Activated gamma-delta T cell treated with anti-CD3 and anti-CD28 coated beads, Interleukin-2, amount 50 U/mL, for 16 hours (primary cell): ENCODE data around the gene RNF43.

Experiments used
- DNase-seq: peaks from one replicate; pipeline ENCODE4 v3.0.0-alpha.2; 2020; ENCODE audit warnings: low read depth

Gene RNF43

DNA sequence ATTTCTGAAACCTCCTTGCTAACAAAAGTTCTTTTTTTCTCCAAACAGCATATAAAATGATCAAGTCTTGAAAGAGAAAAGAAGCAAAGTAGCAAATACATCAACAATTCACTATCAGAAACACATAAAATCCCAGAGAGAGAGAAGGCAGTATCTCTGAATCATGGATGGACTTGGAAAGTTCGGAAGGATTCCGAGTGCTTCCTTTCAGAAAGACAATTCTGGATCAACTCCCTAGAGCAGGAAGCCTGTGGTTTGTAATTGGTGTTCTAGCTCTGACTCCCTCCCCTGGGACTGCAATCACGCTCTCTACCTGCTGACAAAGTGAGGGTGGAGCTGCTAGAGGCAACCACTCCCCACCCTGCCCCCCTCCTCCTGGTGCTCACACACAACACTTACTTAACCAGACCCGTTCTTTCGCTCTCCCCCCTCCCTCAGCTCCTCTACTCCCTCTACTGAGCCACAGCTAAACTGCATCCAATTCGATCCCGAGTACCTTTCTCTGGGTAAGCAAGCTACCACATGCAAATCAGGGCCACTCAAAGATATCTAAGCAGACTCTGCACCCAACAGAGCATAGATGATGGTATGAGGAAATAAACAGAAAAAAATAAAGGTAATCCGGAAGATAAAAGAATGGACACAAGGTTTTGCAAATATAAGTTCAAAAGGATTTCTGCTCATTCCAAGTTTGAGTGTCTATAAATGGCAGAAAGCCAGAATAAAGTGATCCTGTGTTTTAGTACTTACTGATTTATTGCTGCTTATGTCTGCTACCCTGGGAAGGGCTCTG, at the start of gene RNF43:
Gene RNF43 (minus strand): TSS at position 235 of the 793 bp plus-strand sequence. CDS start 1,957 bp downstream, outside the sequence.
- peak; percentile 79 for DNase-seq

GRCh38 chr17:58455491-58455890, 38.2 kb upstream of the RNF43 start:
- DNase-seq: no peak

DNA sequence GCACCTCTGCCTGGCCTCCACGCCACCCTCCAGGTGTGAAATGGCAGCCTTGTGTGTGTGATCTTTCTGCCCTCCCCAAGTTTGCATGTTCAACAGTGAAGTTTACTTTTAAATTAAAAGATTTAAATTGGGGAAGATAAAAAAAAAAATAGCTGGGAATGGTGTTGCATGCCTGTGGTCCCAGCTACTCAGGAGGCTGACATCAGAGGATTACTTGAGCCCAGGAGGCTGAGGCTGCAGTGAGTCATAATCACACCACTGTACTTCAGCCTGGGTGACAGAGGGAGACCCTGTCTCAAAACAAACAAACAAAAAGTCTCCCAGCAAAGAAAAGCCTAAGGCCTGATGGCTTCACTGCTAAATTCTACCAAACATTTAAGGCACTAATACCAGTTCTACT, 35.4 kb upstream of the RNF43 start:
- no peak for DNase-seq

DNA sequence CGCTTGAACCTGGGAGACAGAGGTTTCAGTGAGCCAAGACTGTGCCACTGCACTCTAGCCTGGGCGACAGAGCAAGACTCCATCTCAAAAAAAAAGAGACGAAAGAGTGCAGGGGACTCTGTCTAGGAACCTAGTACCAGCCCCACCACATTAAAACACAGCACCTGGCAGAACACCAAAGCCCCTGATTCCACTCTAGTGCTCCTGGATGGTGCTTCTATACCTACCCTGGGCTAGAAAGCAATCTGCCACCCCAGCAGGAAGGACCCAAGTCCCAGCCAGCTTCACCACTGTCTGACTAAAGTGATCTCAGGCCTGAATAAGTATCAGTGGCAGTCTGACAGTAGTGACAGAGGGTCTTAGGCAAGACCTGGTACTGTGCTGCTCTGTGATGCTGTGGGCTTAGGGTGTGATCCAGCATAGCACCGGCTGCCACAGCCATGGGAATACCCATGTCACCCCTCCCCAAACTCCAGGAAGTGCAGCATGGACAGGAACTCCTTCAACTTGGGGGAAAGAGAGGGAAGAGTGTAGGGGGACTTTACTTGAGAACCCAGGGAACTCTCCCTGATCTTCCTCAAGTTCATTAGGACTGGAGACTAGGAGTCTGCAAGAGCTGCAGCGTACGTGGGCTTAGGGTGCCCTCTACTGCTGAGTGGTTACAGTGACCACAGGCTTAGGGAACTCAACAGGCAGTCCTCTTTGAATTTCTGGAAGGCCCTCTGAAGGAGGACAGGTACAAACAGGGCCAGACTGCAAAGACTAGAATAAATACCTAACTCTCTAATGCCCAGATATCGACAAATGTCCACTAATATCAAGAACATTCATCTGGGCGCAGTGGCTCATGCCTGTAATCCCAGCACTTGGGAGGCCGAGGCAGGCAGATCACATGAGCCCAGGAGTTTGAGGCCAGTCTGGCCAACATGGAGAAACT, 30.0 kb upstream of the RNF43 start:
- DNase-seq: peak; percentile 33

- no peak for DNase-seq
These were observed 28.8 kb upstream of the RNF43 start for GRCh38 chr17:58446086-58446485.

- DNase-seq: no peak
These were observed 19.5 kb upstream of the RNF43 start for GRCh38 chr17:58436805-58437239.

- DNase-seq: no peak
These were observed 18.9 kb upstream of the RNF43 start for GRCh38 chr17:58436245-58436644.

DNA sequence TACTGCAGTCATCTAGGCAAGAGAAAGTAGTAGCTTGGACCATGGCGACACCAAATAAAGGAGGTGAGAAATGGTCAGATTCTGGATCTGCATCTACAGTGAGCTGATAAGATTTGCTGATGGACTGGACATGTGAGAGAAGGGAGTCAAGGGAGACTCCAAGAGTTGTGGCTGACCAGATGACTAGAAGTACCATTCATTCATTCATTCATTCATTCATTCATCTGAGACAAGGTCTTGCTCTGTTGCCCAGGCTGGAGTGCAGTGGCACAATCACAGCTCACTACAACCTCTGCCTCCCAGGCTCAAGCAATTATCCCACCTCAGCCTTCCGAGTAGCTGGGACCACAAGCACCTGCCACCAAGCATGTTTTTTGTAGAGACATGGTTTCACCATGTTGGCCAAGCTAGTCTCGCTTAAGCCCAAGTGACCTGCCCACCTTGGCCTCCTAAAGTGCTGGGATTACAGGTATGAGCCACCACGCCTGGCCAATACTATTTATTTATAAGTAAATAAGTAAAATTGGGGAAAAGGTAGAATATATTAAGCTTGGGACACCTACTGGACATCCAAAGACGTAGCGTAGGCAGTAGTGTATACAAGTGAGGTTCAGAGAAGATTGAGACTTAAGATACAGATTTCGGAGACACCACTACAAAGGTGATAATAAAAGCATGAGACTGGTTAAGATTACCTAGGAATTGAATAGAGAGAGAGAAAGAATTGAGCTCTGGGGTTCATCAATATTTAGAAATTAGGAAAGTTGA, 15.7 kb upstream of the RNF43 start:
- DNase-seq: no peak

- no peak for DNase-seq
These were observed 10.5 kb upstream of the RNF43 start for GRCh38 chr17:58427807-58428206.

- DNase-seq: no peak
These were observed 4.4 kb upstream of the RNF43 start for GRCh38 chr17:58421711-58422110.

- DNase-seq: no peak
These were observed 3.5 kb upstream of the RNF43 start for GRCh38 chr17:58420827-58421226.

GRCh38 chr17:58416937-58417299, 416 bp downstream of the RNF43 start:
- no peak for DNase-seq

DNA sequence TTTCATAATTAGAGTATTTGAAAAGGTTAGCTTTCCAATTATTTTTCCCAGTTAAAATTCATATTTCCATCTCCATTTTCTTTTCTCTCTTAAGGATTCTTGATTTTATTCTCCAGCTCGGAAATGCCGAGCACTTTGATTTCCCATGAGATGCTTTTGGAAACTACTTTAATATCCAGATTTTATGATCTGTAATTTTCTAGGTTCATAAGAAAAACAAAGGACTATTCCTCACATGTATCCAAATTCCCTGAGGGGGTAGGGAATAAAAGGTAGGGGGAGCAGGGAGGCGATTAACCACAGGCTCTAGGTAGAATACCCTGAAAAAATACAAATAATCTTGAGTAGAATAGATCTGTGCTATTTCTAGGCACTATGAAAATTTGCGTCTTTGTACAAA, 938 bp downstream of the RNF43 start:
- DNase-seq: no peak

GRCh38 chr17:58415371-58416055, 1.8 kb downstream of the RNF43 start:
- DNase-seq: no peak

- DNase-seq: no peak
These were observed 2.7 kb downstream of the RNF43 start for GRCh38 chr17:58414596-58414997.

DNA sequence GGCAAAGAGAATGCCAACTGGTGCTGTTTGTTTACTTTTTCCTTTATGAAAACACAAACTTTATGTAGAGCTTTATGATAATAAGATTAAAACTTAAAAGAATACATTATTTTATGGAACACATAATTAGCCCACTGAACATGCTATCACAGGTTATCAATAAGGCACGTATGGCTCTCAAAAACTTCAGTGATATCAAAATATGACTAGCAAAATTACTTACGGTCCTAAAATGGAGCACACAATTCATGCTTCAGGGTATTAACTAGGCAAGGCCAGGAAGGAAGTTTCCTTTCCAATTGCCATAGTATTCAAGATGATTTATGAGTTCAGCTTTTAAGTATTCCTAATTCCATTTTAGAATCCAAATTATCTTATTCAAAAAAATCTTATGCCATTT, 3.6 kb downstream of the RNF43 start:
- no peak for DNase-seq

DNA sequence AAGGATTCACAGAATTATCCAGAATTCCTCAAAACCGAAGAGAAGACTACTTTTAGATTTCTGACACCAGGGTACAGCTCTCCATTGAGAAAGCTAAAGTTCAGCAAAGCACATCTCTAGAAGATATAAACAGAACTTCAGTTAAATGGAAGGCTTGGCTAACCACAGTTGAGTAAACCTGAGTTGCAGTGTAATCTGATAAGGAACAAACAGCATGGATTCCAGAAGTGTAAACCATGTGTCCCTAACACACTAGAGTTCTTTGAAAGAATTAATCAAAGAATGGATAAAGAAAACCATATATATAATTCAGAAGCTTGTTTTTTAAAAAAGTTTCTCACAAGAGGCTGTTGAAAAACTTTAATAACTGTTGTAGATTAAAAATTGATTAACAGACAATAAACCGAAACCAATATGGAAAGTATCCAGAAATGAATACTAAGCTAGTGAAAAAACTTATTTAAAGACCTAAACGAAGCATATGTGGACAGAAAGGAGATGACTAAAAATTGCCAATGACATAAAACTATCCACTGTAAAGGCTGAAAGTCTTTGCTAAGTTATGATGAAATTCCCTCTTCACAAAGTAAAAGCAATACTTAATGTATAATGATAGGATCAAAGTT, 4.3 kb downstream of the RNF43 start:
- no peak for DNase-seq

DNA sequence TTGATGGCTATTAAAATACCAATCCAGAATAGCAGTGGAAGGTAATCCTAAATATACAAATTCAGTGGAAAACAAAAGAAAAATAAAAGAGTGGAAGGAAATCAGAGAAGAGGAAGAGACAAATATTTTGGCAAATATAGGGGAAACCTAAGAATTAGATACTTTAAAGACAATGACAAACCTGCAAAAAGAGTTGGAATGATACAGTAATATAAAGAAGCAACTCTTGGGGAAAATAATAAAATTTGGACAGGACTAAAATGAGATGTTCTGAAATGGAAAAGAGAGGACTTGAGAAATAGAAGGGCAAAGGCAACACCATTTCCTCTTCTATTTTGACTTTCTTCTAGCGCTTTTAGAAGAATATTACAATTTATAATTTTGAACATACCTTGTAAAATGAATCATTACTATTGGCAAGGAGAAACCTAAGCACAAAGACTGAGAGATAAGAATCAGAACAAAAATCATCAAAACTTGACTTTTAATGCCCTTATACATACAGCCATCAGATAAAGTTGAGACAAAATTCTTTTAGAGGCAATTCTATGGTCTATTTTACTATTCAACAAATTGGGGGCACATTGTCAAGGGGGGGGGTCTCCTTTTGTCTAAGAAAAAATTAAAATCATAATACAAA, 5.2 kb downstream of the RNF43 start:
- DNase-seq: no peak

- no peak for DNase-seq
These were observed 5.9 kb downstream of the RNF43 start for GRCh38 chr17:58411408-58411894.

- DNase-seq: no peak
These were observed 6.5 kb downstream of the RNF43 start for GRCh38 chr17:58410714-58411407.
